Neural cell (in vitro differentiated cells): Measurements from ENCODE around the gene ARL6IP4. TPM values are rescaled to one million over a fixed set of nuclear protein-coding genes. Genes with fewer than 3 reads are reported as not detected.

ENCODE experiments used
- H2AFZ ChIP-seq: fragments of 200-600, 300-800 bp; sonication (generic), shearing (Covaris generic); 2 replicates; pipeline ENCODE4 v1.6.0; 2014; ENCODE audit warnings: low read depth, mild to moderate bottlenecking, antibody characterized with exemption, low read length, moderate library complexity
- H3F3A ChIP-seq: fragments of 200-600 bp; shearing (Covaris generic); 2 replicates; pipeline ENCODE4 v1.6.1; 2016; ENCODE audit warnings: mild to moderate bottlenecking, moderate library complexity, mixed read lengths, antibody characterized with exemption, low read length; ENCODE audit not compliant: insufficient read depth, poor library complexity, severe bottlenecking
- H3K27ac ChIP-seq: fragments of 200-600, 300-800 bp; sonication (generic), shearing (Covaris generic); 2 replicates; pipeline ENCODE4 v1.5.1; 2014; ENCODE audit warnings: mild to moderate bottlenecking, low read length, moderate library complexity
- H3K27me3 ChIP-seq: fragments of 300-800, 200-600 bp; sonication (generic), shearing (Covaris generic); 2 replicates; pipeline ENCODE4 v1.6.0; 2014; ENCODE audit warnings: mild to moderate bottlenecking, low read depth, low read length, moderate library complexity; ENCODE audit not compliant: insufficient read depth
- H3K36me3 ChIP-seq: fragments of 300-800, 200-600 bp; sonication (generic), shearing (Covaris generic); 2 replicates; pipeline ENCODE4 v1.5.1; 2014; ENCODE audit warnings: mild to moderate bottlenecking, antibody characterized with exemption, low read length, moderate library complexity; ENCODE audit not compliant: insufficient read depth
- H3K4me2 ChIP-seq: fragments of 300-800, 200-600 bp; sonication (generic), shearing (Covaris generic); 2 replicates; pipeline ENCODE4 v1.6.0; 2014; ENCODE audit warnings: mild to moderate bottlenecking, low read length
- H3K4me3 ChIP-seq: fragments of 300-800, 200-600 bp; sonication (generic), shearing (Covaris generic); 2 replicates; pipeline ENCODE4 v1.5.1; 2014; ENCODE audit warnings: mild to moderate bottlenecking, low read length, moderate library complexity
- H3K79me2 ChIP-seq: fragments of 200-600 bp; shearing (Covaris generic); replicated peaks from 2 replicates; pipeline ENCODE4 v1.6.0; 2014; ENCODE audit warnings: mild to moderate bottlenecking, low read length, moderate library complexity; ENCODE audit not compliant: insufficient read depth
- H3K9ac ChIP-seq: fragments of 300-800, 200-600 bp; sonication (generic), shearing (Covaris generic); 2 replicates; pipeline ENCODE4 v1.6.1; 2016; ENCODE audit warnings: mild to moderate bottlenecking, low read length, mixed read lengths
- H3K9me2 ChIP-seq: fragments of 200-600 bp; shearing (Covaris generic); 2 replicates; pipeline ENCODE4 v1.6.1; 2016; ENCODE audit warnings: mild to moderate bottlenecking, low read length, mixed read lengths; ENCODE audit not compliant: insufficient read depth
- H3K9me3 ChIP-seq: fragments of 200-600, 300-800 bp; sonication (generic), shearing (Covaris generic); 2 replicates; pipeline ENCODE4 v1.6.1; 2016; ENCODE audit warnings: mild to moderate bottlenecking, mixed run types, low read length, moderate library complexity, mixed read lengths
- H4K20me1 ChIP-seq: fragments of 200-600 bp; shearing (Covaris generic); 2 replicates; pipeline ENCODE4 v1.6.1; 2016; ENCODE audit warnings: mild to moderate bottlenecking, mixed run types; ENCODE audit not compliant: insufficient read depth
- EP300 ChIP-seq: fragments of 450-650 bp; conservative IDR thresholded peaks from 2 replicates; pipeline ENCODE4 v1.6.1; 2014; ENCODE audit warnings: antibody characterized with exemption, mild to moderate bottlenecking, moderate library complexity; ENCODE audit not compliant: poor library complexity, severe bottlenecking
- EZH2 ChIP-seq: fragments of 200-600, 300-800 bp; shearing (Covaris generic), sonication (generic); IDR thresholded peaks from 2 replicates; pipeline ENCODE4 v1.6.1; 2014; ENCODE audit warnings: antibody characterized with exemption, low read length, borderline replicate concordance, mild to moderate bottlenecking; ENCODE audit not compliant: insufficient read depth, poor library complexity, severe bottlenecking
- MXI1 ChIP-seq: fragments of 450-650 bp; conservative IDR thresholded peaks from 2 replicates; pipeline ENCODE4 v1.6.1; 2014; ENCODE audit warnings: antibody characterized with exemption, mild to moderate bottlenecking; ENCODE audit not compliant: poor library complexity, severe bottlenecking
- POLR2AphosphoS5 ChIP-seq: IDR thresholded peaks from 2 replicates; pipeline ENCODE4 v1.6.1; 2012
- RAD21 ChIP-seq: fragments of 450-650 bp; conservative IDR thresholded peaks from 2 replicates; pipeline ENCODE4 v1.6.1; 2014; ENCODE audit warnings: antibody characterized with exemption, mild to moderate bottlenecking, moderate library complexity
- SMC3 ChIP-seq: fragments of 450-650 bp; conservative IDR thresholded peaks from 2 replicates; pipeline ENCODE4 v1.6.1; 2014; ENCODE audit warnings: antibody characterized with exemption, mild to moderate bottlenecking, moderate library complexity; ENCODE audit not compliant: poor library complexity
- TAF1 ChIP-seq: IDR thresholded peaks from 2 replicates; pipeline ENCODE4 v1.6.1; 2012; ENCODE audit warnings: low read depth
- polyA plus RNA-seq: library from polyadenylated mRNA; depleted of rRNA; stranded (reverse); fragments of >200 nt; gene quantifications from 2 replicates; pipeline ENCODE4 v1.2.3, GENCODE V29; 2014
- TF ChIP-seq, protein P1 (sequence below): fragments of 450-650 bp; IDR thresholded peaks from 2 replicates; pipeline ENCODE4 v1.5.1; 2014; ENCODE audit warnings: antibody characterized with exemption, mild to moderate bottlenecking, moderate library complexity; ENCODE audit not compliant: poor library complexity, severe bottlenecking
- TF ChIP-seq, protein P2 (sequence below): IDR thresholded peaks from 2 replicates; pipeline ENCODE4 v1.6.1; 2012; ENCODE audit warnings: borderline replicate concordance

The ARL6IP4 gene
- polyA plus RNA-seq, 1 donor from 2014 or later: 190 TPM

DNA sequence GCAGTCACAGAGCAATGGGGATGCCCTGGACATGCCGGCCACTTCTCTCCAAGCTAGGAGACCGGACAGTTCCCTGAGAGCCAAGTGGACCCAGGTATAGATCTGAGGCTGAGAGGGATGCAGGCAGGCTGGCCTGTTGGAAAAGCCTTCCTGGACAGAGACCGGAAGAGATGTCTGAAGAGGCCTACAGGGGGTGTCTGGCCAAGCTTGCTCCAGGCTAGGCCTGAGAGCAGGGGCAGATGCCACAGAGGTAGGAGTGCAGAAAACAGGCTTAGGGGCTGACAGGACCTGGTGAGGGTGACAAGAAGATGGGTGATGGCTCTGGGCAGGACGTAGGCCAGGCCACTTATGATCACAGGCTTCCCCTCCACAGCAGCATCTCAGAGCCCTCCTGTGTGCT lies 30.2 kb downstream of the ARL6IP4 start:
- no peak overlapping the region for H3K9ac ChIP-seq
- H3K79me2 ChIP-seq: no peaks in the 10 kb centered on the region
- H3K27ac ChIP-seq: no peak overlapping the region
- H3K4me2 ChIP-seq: no peak overlapping the region
- H3K4me3 ChIP-seq: no peak overlapping the region
- H3K27me3 ChIP-seq: no peaks in the 10 kb centered on the region
- H3K9me2 ChIP-seq: no peaks in the 10 kb centered on the region
- no peaks in the 10 kb centered on the region for H4K20me1 ChIP-seq
- TF ChIP-seq EZH2 (no peak), POLR2AphosphoS5 (no peak), MXI1 (no peak), TAF1 (no peak), EP300 (no peak), SMC3 (no peak), RAD21 (no peak)
- TF ChIP-seq, protein P1, sequence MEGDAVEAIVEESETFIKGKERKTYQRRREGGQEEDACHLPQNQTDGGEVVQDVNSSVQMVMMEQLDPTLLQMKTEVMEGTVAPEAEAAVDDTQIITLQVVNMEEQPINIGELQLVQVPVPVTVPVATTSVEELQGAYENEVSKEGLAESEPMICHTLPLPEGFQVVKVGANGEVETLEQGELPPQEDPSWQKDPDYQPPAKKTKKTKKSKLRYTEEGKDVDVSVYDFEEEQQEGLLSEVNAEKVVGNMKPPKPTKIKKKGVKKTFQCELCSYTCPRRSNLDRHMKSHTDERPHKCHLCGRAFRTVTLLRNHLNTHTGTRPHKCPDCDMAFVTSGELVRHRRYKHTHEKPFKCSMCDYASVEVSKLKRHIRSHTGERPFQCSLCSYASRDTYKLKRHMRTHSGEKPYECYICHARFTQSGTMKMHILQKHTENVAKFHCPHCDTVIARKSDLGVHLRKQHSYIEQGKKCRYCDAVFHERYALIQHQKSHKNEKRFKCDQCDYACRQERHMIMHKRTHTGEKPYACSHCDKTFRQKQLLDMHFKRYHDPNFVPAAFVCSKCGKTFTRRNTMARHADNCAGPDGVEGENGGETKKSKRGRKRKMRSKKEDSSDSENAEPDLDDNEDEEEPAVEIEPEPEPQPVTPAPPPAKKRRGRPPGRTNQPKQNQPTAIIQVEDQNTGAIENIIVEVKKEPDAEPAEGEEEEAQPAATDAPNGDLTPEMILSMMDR: no peak
- TF ChIP-seq, protein P2, sequence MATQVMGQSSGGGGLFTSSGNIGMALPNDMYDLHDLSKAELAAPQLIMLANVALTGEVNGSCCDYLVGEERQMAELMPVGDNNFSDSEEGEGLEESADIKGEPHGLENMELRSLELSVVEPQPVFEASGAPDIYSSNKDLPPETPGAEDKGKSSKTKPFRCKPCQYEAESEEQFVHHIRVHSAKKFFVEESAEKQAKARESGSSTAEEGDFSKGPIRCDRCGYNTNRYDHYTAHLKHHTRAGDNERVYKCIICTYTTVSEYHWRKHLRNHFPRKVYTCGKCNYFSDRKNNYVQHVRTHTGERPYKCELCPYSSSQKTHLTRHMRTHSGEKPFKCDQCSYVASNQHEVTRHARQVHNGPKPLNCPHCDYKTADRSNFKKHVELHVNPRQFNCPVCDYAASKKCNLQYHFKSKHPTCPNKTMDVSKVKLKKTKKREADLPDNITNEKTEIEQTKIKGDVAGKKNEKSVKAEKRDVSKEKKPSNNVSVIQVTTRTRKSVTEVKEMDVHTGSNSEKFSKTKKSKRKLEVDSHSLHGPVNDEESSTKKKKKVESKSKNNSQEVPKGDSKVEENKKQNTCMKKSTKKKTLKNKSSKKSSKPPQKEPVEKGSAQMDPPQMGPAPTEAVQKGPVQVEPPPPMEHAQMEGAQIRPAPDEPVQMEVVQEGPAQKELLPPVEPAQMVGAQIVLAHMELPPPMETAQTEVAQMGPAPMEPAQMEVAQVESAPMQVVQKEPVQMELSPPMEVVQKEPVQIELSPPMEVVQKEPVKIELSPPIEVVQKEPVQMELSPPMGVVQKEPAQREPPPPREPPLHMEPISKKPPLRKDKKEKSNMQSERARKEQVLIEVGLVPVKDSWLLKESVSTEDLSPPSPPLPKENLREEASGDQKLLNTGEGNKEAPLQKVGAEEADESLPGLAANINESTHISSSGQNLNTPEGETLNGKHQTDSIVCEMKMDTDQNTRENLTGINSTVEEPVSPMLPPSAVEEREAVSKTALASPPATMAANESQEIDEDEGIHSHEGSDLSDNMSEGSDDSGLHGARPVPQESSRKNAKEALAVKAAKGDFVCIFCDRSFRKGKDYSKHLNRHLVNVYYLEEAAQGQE: no peak
- no peaks in the 10 kb centered on the region for H3F3A ChIP-seq
- H2AFZ ChIP-seq: no peak overlapping the region
- H3K9me3 ChIP-seq: no peaks in the 10 kb centered on the region
- no peaks in the 10 kb centered on the region for H3K36me3 ChIP-seq

DNA sequence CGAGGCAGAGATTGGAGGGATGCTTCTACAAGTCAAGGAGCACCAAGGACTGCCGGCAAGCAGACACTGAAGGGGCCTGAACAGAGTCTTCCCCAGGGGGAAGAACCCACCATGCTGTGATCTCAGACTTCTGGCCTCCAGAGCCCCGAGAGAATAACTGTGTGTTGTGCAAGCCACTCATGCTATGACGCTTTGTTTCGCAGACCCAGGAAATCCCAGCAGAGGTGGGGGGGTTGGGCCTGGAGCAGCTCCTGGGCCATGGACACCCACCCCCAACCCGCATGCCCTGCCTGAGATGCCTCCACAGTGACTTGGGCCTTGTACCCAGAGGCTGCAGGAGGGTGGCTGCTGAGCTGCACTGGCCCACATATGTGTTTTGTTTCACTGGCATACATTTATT lies 31.2 kb downstream of the ARL6IP4 start:
- H4K20me1 ChIP-seq: no peaks in the 10 kb centered on the region
- H3K27ac ChIP-seq: no peak overlapping the region
- H3K79me2 ChIP-seq: no peaks in the 10 kb centered on the region
- H3K27me3 ChIP-seq: no peaks in the 10 kb centered on the region
- H2AFZ ChIP-seq: no peak overlapping the region
- H3K4me2 ChIP-seq: no peak overlapping the region
- H3K36me3 ChIP-seq: no peaks in the 10 kb centered on the region
- no peaks in the 10 kb centered on the region for H3K9me2 ChIP-seq
- no peak overlapping the region for H3K4me3 ChIP-seq
- no peak overlapping the region for H3K9ac ChIP-seq
- H3F3A ChIP-seq: no peaks in the 10 kb centered on the region
- TF ChIP-seq EP300: no peak
- no peak for TF ChIP-seq MXI1
- TF ChIP-seq, protein P2: no peak
- no peak for TF ChIP-seq POLR2AphosphoS5
- TF ChIP-seq, protein P1: no peak
- TF ChIP-seq TAF1: no peak
- TF ChIP-seq SMC3: no peak
- no peaks in the 10 kb centered on the region for H3K9me3 ChIP-seq
